ENCODE results near the gene CTNND1.
A peak's percentile ranks its signal among the peaks of the same experiment; 100 is the strongest.
"Not testable (repeated sequence)": the region's sequence is repeated elsewhere in the genome, so short reads cannot be mapped to it uniquely, and the experiment has no call there.

CTNND1 gene, protein sequence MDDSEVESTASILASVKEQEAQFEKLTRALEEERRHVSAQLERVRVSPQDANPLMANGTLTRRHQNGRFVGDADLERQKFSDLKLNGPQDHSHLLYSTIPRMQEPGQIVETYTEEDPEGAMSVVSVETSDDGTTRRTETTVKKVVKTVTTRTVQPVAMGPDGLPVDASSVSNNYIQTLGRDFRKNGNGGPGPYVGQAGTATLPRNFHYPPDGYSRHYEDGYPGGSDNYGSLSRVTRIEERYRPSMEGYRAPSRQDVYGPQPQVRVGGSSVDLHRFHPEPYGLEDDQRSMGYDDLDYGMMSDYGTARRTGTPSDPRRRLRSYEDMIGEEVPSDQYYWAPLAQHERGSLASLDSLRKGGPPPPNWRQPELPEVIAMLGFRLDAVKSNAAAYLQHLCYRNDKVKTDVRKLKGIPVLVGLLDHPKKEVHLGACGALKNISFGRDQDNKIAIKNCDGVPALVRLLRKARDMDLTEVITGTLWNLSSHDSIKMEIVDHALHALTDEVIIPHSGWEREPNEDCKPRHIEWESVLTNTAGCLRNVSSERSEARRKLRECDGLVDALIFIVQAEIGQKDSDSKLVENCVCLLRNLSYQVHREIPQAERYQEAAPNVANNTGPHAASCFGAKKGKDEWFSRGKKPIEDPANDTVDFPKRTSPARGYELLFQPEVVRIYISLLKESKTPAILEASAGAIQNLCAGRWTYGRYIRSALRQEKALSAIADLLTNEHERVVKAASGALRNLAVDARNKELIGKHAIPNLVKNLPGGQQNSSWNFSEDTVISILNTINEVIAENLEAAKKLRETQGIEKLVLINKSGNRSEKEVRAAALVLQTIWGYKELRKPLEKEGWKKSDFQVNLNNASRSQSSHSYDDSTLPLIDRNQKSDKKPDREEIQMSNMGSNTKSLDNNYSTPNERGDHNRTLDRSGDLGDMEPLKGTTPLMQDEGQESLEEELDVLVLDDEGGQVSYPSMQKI

DNA sequence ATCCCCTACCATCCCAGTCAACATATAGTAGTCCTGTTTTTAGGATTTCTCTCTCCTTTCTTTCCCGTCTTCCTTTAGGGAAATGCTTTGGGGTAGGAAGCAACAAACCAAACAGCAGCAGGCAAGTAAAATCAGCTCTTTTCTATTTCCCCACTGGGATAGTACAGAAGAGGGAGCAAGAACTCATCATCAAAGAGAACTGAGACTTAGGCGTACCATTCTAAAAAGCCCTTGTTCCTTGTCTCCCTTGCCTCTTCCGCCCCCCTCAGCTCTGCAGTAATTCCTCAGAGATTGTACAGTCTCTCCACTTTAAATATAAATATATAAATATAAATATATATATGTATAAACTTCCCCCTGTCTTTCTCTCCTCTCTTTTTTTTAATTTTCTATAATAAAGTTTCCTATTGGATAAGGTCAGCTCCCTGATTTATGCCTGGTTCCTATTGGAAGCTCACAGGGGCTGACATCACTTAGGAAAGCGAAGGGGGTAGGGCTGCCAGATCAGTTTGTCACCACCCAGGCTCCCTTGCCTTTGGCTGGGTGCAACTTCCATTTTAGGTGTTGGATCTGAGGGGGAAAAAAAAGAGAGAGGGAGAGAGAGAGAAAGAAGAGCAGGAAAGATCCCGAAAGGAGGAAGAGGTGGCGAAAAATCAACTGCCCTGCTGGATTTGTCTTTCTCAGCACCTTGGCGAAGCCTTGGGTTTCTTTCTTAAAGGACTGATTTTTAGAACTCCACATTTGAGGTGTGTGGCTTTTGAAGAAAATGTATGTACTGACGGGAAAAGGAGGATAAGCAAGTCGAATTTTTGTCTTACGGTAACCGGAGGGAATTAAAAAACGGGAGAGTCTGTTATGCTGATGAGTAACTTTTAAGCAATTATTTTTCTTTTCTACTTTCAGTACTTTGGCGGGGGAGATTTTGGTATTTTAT is at the start of gene CTNND1:
Gene CTNND1, plus strand, starts transcription at position 502 of the 934 bp plus-strand sequence. CDS start 29,677 bp downstream, outside the sequence.
- DNase-seq, result no peak

DNA sequence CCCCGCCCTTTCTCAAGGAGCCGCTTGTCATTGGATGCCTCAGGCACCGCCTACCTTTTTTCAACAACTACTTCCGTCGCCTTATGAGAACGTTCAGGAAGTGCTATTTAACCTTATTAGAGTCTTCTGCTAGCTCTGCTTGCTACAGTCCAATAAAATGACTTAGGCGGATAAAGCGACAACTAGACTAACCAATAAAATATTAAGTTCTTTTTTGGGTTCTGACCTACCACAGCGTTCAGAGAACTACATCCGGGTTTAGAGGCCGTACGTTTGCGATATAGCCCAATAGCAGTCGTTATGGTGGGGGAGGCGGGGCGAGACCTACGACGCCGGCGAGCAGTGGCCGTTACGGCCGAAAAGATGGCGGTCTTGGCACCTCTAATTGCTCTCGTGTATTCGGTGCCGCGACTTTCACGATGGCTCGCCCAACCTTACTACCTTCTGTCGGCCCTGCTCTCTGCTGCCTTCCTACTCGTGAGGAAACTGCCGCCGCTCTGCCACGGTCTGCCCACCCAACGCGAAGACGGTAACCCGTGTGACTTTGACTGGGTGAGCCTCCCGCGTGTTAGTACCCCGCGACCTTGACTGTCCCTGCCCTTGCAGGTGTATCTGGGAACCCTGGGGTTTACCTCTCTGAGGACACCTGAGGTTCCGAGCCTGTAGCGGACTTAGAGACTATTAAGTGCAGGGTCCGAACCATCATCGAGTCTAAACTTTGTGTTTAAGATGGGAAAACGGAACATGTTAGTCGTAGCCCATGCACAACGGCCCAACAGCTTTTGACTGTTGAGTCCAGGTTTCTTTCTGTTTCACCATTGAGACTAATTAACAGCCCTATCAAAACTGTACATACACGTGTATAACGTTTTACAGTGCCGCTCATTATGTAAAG is 49.1 kb upstream of the CTNND1 start, which contains the start of gene TMX2:
Gene TMX2, plus strand, starts transcription at position 338 of the 895 bp plus-strand sequence. Its CDS starts 26 bp downstream, at position 364.
- DNase-seq, result peak; percentile 92

DNA sequence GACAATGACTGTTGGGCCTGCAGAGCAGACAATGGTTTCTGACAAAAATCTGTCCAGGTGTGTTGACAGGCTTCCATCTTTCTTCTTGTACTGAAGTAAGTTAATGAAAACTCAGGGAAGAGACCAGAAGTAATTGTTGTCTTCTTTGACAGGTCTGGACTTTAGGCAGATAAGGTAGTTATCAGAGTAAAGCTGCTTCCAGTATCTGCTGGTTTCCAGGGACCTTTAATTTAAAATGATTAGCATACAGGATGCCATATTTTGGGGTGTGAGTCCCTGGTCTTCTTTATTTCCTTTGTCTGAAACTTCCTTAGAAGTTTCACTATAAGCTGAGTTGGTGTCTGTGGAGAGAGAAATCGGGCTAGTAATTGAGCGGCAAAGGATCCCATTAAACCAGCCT is 47.8 kb upstream of the CTNND1 start:
- no peak for DNase-seq

DNA sequence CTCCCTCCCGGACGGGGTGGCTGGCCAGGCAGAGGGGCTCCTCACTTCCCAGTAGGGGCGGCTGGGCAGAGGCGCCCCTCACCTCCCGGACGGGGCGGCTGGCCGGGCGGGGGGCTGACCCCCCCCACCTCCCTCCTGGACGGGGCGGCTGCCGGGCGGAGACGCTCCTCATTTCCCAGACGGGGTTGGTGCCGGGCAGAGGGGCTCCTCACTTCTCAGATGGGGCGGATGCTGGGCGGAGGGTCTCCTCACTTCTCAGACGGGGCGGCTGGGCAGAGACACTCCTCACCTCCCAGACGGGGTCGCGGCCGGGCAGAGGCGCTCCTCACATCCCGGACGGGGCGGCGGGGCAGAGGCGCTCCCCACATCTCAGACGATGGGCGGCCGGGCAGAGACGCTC is 44.9 kb upstream of the CTNND1 start:
- not testable (repeated sequence) for DNase-seq

DNA sequence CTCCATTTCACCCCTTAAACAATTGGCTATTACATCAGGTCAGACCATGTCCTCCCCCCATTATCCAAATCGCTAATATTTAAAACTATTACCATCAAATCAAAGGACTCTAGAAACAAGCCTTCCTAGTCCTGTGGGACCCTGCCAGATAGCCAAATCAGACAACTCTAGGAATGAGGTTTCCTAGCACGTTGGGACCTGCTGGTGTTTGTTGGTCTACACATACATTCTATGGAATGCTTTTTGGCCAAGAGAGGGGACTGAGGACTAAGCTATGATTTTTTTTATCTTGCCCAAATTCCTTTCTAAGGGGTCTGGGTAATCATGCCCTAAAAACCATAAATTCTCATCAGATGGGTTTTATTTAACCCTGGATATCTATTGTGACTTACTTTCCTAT is 34.4 kb upstream of the CTNND1 start:
- no peak for DNase-seq

DNA sequence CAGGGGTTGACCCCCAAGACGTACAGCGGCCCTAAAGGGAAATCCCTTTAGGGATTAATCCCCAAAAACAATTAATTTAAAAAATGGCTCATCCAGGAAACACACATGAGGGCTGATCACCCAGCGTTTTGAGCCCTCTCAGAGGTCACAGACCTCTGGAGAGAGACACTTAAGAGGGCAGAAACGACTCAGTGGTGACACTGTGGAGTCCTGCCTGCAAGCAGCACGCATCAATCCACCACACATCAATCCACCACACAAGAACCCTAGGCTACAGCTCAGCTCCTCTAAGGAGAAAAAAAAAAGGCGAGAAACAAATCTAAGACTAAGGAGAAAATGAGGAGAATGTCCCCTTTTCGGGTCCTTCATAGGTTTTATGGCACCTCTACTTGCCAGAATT is 32.8 kb upstream of the CTNND1 start:
- DNase-seq, result no peak

DNA sequence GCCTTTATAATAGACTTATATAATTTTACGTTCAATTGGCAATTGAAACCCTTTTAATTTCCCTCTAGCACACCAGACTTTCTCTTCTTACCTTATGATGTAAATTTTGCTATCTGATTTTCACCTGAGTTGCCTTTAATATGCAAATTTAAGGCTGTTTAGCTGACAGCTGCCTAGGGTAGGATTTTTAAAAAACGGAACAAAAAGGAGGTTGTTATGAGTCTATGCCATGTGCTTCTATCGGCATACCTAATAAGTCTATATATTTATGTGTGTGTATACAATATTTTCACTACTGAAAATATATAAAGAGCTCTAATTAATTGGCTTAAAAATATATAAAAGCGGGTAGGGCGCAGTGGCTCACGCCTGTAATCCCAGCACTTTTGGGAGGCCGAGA is 32.1 kb upstream of the CTNND1 start:
- no peak for DNase-seq

DNA sequence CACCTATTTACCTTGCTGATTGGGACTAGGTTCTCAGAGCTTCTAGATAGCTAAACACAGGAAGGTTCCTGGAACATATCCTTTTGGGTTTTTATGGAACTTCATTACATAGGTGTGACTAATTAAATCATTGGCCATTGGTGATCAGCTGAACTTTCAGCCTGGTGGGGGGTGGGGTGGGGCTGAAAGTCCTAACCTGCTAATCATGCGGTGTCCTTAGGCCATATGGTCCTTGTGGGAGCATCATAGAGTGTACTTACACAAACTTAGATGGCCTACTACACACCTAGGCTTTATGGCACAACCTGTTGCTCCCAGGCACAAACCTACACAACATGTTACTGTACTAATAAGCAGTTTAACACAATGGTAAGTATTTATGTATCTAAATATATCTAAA is 28.9 kb upstream of the CTNND1 start:
- DNase-seq, result no peak

DNA sequence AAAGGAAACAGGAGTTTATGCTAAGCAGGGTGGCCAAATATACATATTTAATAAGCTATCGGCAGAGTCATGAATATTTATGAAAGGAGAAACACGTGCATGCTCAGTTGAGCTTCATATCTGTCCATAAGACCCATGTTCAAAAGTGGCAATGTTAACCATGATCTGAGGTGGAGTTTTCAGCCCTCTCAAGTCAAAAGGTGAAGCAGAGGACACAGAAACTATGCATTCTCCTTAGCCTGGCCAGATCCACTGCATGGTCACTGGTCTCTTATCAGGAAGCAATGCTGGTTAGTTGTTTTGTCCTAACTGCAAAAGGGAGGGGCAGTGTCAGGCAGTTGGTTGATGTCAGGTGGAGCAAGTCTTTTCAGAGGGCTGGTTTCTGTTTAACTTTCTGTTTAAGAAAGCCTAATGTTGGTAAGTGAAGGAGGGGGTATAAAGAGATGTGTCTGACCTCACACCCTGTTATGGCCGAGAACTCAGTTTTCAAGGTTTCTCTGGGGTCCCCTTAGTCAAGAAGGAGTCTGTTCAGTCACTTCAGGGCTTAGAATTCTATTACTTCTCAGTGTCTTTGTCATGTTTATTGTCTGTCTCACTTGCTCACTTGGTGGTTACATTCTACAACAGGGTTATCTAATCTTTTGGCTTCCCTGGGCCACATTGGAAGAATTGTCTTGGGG is 25.8 kb upstream of the CTNND1 start:
- DNase-seq, result no peak

DNA sequence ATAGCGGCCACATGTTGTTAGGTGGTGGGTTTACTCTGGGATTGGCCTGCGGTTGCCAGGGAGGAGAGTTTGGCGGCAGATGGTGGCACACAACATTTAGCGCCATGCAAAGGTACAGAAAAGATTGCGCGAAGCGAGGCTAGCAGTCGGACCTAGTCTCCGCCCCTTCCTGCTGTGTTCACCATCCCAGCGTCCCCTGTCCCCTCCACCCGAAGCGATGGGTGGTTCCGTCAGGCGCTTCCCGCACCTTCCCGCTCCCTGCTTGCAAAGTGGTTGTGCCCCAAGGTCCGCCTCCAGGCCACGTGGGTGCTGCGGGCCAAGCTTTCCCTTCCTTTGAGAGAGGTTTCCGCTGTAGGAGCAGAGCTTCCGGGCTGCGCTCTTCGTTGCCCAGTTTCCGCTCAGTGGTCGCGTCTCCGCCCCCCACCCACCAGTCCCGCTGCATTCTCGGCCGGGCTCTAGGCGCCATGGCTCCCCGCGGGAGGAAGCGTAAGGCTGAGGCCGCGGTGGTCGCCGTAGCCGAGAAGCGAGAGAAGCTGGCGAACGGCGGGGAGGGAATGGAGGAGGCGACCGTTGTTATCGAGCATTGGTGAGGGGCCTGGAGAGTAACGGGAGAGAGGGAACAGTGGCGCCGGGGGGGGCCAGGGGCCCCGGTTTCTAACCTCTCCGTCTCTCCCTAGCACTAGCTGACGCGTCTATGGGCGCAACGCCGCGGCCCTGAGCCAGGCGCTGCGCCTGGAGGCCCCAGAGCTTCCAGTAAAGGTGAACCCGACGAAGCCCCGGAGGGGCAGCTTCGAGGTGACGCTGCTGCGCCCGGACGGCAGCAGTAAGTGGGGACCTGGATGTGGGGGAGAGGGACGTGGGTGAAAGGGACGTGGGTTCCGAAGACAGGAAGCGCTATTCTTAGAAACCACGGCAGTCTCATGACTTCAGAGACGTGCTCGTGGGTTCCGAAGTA is 20.2 kb upstream of the CTNND1 start, which contains the start of gene SELENOH:
Gene SELENOH, plus strand, starts transcription at position 360 of the 955 bp plus-strand sequence. Its CDS starts 105 bp downstream, at position 465.
- peak; percentile 97 for DNase-seq

DNA sequence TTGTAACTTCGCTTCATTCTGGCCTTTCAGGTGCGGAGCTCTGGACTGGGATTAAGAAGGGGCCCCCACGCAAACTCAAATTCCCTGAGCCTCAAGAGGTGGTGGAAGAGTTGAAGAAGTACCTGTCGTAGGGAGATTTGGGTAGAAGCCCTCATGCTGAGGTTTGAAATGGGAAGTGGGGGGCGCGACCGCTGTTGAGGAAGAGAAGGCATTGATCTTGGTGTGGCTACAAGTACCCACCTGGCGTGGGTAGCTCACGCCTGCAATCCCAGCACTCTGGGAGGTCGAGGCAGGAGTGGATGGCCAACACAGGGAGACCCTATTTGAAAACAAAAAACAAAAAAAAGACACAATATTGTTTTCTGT is 19.5 kb upstream of the CTNND1 start:
- DNase-seq, result no peak

DNA sequence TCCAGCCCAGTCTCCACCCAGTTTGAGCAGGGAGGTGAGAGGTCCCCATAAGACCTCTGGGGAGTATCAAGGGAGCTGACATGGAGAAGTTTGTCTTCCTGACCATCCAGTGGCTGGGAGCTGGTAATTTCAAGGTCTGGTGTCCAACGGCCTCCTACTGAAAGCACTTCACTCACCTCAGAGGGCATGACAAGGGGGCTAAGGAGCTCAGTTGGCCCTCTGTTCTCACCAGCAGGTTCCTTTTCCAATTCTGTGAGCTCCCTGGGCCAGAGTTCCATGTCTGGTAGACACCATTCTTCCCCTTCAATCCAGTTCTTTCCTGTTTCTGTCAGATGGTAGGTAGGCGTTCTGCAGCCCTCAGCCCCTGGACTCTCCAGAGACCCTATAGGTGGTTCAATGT is 17.2 kb upstream of the CTNND1 start:
- DNase-seq, result no peak

DNA sequence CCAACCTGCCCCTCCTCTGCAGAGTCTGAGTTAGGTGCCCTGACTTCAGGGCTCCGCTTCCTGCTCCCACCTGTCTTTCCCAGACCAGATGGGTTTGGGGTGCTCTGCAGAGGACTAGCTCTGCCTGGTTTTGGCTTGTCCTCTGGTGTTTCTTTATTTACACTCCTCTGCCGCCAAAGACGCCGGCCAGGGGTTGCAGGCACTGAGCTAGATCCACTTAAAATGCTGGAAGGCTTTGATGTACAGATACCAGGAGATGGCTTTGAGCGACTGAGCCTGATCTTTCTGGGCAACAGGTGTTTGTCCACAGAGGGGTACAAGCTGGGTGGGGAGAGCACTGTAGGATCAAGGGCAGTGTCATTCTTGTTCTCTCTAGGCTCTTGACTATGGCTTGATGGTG is 16.4 kb upstream of the CTNND1 start:
- no peak for DNase-seq

DNA sequence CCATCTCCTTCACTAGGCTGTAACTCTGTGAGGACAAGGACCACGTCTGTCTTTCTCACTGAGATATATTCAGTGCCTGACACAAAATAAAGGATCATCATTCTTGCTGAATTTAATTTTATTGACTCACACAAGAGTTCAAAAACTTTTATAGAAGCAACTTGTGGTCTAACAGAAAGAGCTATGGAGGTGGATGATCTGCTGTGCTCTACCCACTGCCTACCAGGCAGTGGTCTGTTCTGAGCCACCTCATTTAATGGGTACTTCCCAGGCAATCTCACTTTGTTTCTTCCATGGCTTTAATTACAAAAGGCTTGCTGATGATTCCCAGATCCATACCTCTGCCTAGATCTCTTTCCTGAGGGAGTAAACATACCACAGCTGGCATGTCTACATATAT is 14.7 kb upstream of the CTNND1 start:
- DNase-seq, result no peak

DNA sequence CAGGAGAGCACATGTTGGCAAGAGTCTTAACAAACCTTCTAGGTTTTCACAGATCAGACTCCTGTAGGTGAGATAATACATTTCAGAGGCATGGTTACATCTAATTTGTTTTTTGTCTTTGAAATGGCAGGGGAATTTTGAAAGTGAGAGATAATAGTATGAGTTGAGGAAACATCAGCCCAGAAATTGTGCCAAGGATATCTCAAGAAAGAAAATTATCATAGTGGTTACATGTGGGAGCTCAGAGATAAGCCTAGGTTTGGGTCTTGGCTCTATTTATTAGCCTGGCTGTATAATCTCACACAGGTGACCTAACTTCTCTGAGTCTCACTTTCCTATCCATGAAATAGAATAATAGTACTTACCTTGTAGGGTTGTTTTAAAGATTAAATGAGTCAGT is 10.4 kb upstream of the CTNND1 start:
- no peak for DNase-seq

DNA sequence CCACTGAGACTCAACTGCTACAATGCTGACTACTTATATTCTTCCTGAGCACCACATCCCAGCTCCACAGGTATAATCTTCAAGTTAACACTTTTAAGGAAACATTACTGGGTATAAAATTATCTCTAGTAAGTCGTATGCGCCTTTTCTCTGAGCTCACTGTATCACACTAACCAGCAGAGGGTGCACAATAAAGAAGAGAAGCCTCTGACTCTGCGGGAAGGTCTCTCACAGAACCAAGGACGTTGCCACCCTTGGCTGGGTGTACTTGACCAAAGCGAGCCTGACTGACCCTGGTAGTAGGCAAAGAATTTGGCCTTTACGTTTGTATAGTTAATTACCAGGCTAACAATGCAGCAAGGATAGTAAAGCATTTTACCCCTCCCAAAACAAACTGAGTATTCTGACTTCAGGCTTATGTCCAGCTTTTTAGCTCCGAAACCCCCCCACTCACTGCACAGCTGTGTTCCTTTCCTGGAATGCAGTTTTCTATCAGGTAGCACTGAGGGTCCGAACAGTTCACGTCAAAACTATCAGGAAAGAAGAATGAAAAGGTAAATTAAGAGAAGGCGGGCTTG is 9.8 kb upstream of the CTNND1 start, which contains the start of gene BTBD18:
Gene BTBD18, minus strand, starts transcription at position 144 of the 578 bp plus-strand sequence. CDS start 631 bp downstream, outside the sequence.
- DNase-seq, result no peak

DNA sequence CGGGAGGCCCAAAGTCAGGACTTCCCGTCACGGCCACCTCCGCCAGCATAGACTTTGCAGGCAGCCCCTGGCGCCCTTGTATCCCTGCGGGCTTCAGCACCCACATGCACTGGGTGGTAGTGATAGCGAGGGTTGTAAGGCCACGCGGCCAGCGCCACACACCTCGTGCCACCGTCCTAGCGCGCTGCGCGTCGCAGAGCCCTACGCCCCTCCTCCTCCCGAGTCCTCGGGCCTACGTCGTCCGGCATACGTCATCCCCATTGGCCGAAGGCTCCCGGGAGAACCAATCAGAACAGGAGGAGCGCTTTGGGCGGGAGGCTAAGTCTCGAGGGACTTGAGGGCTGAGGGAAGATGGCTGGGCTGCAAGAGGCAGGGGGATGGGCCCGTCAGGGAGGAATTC is 8.6 kb upstream of the CTNND1 start:
- no peak for DNase-seq

DNA sequence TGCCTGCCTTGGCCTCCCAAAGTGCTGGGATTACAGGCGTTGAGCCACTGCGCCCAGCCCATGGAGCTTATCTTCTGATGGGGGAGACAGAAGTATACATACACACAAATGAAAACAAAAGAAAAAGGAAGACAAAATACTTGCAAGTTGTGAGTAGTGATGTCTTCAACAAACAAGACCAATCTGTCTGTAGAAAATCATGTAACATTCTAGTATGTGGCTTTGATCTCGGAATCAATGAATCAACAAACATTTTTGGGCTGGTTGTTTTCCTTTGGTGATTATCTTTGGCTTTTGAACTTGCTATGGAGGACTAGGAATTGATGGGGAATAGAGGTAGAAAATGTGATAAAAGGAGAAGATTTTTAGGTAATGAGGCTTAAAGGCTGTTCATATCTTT is 3.4 kb upstream of the CTNND1 start:
- DNase-seq, result no peak

All from activated naive CD4-positive, alpha-beta T cell treated with Interleukin-2 at 50 U/mL for 16 hours (primary cell).